ENCODE data around the gene SCYL1. TPM values are rescaled to one million over a fixed set of nuclear protein-coding genes. Genes with fewer than 3 reads are reported as not detected.
"Not testable (repeated sequence)": the region's sequence is repeated elsewhere in the genome, so short reads cannot be mapped to it uniquely, and the experiment has no call there.

Gene SCYL1
- total RNA-seq, 1 donor from 2014 or later = 57.2 TPM

DNA sequence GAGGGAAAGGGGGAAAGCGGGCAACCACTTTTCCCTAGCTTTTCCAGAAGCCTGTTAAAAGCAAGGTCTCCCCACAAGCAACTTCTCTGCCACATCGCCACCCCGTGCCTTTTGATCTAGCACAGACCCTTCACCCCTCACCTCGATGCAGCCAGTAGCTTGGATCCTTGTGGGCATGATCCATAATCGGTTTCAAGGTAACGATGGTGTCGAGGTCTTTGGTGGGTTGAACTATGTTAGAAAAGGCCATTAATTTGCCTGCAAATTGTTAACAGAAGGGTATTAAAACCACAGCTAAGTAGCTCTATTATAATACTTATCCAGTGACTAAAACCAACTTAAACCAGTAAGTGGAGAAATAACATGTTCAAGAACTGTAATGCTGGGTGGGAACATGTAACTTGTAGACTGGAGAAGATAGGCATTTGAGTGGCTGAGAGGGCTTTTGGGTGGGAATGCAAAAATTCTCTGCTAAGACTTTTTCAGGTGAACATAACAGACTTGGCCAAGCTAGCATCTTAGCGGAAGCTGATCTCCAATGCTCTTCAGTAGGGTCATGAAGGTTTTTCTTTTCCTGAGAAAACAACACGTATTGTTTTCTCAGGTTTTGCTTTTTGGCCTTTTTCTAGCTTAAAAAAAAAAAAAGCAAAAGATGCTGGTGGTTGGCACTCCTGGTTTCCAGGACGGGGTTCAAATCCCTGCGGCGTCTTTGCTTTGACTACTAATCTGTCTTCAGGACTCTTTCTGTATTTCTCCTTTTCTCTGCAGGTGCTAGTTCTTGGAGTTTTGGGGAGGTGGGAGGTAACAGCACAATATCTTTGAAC, 19.2 kb upstream of the SCYL1 start:
- DNase-seq (ENCODE audit: low read depth) = no peak

- DNase-seq (ENCODE audit: low read depth) = peak; percentile 84
These were observed 18.6 kb upstream of the SCYL1 start for GRCh38 chr11:65506290-65506771.

DNA sequence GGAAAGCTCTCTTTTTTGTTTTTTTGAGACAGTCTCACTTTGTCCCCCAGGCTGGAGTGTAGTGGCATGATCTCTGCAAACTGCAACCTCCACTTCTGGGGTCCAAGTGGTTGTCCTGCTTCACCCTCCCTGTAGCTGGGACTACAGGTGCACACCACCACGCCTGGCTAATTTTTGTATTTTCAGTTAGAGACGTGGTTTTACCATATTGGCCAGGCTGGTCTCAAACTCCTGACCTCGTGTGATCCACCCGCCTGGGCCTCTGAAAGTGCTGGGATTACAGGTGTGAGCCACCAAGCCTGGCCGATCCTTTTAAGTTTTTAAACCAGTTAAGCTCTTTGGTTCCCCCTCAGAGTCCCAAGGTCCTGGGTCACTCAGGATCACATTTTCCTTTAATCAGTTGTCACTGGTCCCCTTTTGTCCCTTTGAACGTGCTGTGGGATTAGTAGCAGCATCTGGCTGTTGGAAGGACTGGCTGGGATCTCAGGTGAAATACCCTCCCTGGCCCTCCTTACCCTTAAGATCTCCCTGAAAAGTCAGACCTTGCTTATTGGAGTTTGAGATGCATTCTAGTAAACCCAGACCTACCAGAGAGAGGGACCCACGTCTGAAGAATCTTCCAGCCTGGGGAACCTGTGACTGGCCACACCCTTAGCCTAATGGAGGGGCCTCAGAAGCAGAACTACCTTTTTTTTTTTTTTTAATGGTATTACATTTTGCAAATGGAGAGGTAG, 17.9 kb upstream of the SCYL1 start:
- peak; percentile 97 for DNase-seq (ENCODE audit: low read depth)

DNA sequence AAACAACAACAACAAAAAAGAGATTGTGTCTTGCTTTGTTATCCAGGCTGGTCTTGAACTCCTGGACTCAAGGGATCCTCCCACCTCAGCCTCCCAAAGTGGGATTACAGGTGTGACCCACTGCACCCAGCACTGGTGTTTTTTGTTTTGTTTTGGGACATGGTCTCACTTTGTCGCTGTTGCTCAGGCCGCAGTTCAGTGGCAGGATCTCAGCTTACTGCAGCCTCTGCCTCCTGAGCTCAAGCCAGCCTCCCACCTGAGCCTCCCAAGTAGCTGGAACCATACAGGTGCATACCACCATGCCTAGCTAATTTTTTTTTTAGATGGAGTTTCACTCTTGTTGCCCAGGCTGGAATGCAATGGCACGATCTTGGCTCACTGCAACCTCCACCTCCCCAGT, 12.6 kb upstream of the SCYL1 start:
- DNase-seq (ENCODE audit: low read depth) = not testable (repeated sequence)

- DNase-seq (ENCODE audit: low read depth) = no peak
These were observed 8.5 kb upstream of the SCYL1 start for GRCh38 chr11:65516135-65516968.

- not testable (repeated sequence) for DNase-seq (ENCODE audit: low read depth)
These were observed 5.8 kb upstream of the SCYL1 start for GRCh38 chr11:65518941-65519549.

DNA sequence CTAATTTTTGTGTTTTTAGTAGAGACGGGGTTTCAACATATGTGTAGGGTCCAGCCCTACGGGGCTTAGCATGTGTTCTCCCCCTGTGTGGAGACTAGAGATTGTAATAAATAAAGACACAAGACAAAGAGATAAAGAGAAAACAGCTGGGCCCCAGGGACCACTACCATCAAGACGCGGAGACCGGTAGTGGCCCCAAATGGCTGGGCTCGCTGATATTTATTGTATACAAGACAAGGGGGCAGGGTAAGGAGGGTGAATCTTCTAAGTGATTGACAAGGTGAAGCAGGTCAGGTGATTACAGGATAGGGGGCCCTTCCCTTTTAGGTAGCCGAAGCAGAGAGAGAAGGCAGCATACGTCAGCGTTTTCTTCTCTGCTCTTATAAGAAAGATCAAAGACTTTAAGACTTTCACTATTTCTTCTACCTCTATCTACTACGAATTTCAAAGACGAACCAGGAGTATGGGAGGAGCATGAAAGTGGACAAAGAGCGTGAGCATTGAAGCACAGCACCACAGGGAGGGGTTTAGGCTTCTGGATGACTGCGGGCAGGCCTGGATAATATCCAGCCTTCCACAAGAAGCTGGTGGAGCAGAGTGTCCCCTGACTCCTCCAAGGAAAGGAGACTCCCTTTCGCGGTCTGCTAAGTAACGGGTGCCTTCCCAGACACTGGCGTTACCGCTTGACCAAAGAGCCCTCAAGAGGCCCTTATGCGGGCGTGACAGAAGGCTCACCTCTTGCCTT, 2.9 kb upstream of the SCYL1 start:
- DNase-seq (ENCODE audit: low read depth) = peak; percentile 81

DNA sequence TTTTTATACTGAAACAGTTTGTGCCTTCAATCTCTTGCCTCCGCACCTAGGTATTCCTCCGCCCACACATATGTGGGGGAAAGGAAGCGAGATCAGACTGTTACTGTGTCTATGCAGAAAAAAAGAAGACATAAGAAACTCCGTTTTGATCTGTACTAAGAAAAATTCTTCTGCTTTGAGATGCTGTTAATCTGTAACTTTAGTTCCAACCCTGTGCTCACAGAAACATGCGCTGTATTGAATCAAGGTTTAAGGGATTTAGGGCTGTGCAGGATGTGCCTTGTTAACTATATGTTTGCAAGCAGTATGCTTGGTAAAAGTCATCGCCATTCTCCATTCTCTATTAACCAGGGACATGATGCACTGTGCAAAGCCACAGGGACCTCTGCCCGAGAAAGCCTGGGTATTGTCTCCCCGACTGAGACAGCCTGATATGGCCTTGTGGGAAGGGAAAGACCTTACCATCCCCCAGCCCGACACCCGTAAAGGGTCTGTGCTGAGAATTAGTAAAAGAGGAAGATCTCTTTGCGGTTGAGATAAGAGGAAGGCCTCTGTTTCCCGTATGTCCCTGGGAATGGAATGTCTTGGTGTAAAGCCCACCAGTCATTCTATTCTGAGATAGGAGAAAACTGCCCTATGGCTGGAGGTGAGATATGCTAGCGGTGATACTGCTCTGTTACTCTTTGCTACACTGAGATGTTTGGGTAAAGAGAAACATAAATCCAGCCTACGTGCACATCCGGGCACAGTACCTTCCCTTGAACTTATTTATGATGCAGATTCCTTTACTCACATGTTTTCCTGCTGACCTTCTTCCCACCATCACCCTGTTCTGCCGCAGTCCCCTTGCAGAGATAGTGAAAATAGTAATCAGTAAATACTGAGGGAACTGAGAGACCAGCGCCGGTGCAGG, 1.9 kb upstream of the SCYL1 start:
- DNase-seq (ENCODE audit: low read depth) = peak; percentile 78

GRCh38 chr11:65523631-65523968, 1.3 kb upstream of the SCYL1 start:
- not testable (repeated sequence) for DNase-seq (ENCODE audit: low read depth)

DNA sequence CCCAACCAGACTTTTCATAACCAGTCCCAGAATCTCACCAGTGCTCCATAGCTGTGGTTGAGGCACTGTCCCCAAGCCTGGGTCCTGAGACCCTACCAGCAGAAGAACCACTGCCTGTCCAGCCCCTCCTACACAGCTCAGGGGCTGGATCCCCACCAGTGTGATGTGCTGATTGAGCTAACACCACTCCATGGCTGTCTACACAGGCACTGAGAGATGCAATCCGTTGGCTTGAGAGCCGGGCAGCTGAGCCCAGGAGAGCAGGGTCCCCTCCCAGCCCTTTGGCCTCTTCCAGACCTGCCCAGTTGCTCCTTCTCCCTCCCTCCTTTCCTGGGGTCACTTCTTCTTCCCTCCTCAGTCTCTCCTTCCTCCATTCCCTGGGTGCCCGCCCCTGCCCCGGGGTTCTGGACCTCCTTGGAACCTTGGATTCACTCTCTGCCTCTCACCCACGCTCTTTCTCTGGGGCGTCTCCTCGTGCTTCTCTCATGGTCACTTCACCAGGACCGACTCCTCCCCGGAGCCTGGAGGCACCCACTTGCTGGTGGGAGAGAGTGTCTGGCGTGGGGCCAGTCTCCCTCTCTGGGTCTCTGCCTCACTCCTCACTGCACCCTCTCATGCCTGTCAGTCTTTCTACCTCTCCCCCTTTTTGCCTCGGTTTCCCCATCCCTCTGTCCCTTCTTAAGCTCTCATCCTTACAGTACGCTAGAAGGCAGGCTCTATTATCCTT, 706 bp upstream of the SCYL1 start:
- peak; percentile 47 for DNase-seq (ENCODE audit: low read depth)

GRCh38 chr11:65525546-65526480, 930 bp downstream of the SCYL1 start:
- no peak for DNase-seq (ENCODE audit: low read depth)

DNA sequence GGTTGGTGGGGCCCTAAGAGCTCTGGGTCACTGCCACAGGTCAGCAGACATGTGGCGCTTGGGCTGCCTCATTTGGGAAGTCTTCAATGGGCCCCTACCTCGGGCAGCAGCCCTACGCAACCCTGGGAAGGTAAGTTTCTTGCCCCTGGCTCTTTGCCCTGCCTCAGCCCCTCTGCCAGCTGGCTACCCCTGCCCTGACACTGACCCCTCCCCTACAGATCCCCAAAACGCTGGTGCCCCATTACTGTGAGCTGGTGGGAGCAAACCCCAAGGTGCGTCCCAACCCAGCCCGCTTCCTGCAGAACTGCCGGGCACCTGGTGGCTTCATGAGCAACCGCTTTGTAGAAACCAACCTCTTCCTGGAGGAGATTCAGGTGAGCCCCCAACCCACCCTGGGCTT, 1.9 kb downstream of the SCYL1 start:
- no peak for DNase-seq (ENCODE audit: low read depth)

DNA sequence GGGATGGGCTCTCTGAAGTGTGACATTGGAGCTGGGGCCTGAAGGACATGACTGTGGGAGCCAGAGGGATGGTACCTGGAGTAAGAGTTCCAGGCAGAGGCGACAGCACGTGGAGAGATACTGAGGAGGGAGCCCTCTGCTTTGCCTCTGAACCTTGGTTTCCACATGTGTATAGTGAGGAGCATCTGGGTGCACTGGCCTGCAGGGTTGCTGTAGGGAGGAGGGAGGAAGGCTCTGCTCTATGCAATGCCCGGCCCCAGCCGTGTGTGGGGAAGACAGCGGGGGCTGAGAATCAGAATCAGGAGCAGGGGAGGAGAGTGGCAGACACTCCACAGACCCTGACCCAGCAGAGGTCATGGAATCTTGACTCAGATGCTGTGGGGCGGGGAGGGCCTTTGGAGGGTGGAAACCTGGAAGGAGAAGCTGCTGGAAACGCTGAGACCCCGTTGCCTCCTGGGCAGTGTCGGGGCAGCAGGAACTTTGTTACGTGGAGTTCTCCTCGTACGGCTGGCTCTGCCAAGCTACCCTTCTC, 4.0 kb downstream of the SCYL1 start:
- DNase-seq (ENCODE audit: low read depth) = no peak

DNA sequence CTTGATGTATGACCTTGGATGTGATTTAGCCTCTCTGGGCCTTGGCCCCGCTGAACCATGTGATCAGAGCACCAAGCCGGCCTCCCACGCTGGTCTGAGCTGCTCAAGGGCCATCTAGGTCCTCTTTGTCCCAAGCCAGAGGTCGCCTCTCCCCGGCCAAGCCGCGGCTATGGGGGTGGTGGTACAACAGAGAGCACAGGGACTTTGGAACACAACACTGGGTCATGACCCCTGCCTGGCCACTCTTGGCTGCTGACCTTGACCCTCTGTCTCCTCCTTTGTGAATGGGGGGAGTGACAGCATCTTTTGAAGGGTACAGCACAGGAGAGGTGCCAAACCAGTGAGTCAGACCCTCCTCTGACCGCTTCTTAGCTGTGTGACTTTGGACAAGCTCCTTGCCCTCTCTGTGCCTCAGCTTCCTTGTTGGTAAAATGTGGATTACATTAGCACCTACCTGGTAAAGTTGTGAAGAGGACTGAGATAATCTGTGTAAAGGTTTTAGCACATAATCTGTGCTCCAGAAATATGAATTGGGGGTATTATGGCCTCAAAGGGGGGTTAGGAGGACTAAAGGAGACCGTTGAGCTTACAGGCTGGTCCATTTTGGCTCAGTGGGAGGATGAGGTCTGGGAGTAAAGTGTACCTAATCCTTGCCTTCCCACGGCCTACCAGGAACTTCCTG, 4.7 kb downstream of the SCYL1 start:
- DNase-seq (ENCODE audit: low read depth) = no peak

- DNase-seq (ENCODE audit: low read depth) = no peak
These were observed 5.2 kb downstream of the SCYL1 start for GRCh38 chr11:65530157-65530496.

- DNase-seq (ENCODE audit: low read depth) = no peak
These were observed 7.6 kb downstream of the SCYL1 start for GRCh38 chr11:65532388-65533064.

- DNase-seq (ENCODE audit: low read depth) = no peak
These were observed 10.2 kb downstream of the SCYL1 start for GRCh38 chr11:65535102-65535501.
